PC-9 (cell line): ENCODE measurements around the gene KCNK3. TPM values are rescaled to one million over a fixed set of nuclear protein-coding genes. Genes with fewer than 3 reads are reported as not detected.

ENCODE experiments used
- BruUV-seq: library from RNA; stranded (reverse); fragments of 400-500 nt; replicated peaks from 2 replicates; lab custom pipeline; 2021; lab: Mats Ljungman, UMichigan
- CTCF ChIA-PET: fragments of 300-600 bp; sonication (Branson Sonifier 250); formaldehyde crosslinking; loops from one replicate; lab custom pipeline; 2022; ENCODE audit warnings: antibody characterized with exemption; lab: Charles Lee
- POLR2A ChIA-PET: fragments of 300-600 bp; sonication (Branson Sonifier 250); formaldehyde crosslinking; loops from one replicate; lab custom pipeline; 2022; ENCODE audit warnings: antibody characterized with exemption; ENCODE audit not compliant: unreplicated experiment; lab: Charles Lee
- DNase-seq, 2 experiments: peaks; one replicate each; pipeline versions ENCODE4 v3.0.0 to v3.0.0-alpha.2; 2015 to 2022; ENCODE audit warnings: mixed read lengths in 1 of 2
- H2AFZ ChIP-seq: fragments of 200-600 bp; sonication (generic); 2 replicates; pipeline ENCODE4 v1.8.1; 2017; ENCODE audit warnings: antibody characterized with exemption
- H3F3A ChIP-seq: fragments of 200-600 bp; sonication (generic); 2 replicates; pipeline ENCODE4 v1.8.1; 2017; ENCODE audit warnings: antibody characterized with exemption, mild to moderate bottlenecking, low read depth; ENCODE audit not compliant: insufficient read depth
- H3K27ac ChIP-seq: fragments of 200-600 bp; sonication (generic); 2 replicates; pipeline ENCODE4 v1.6.1; 2016; ENCODE audit warnings: mixed run types
- H3K27me3 ChIP-seq: fragments of 200-600 bp; sonication (generic); 2 replicates; pipeline ENCODE4 v1.6.1; 2016; ENCODE audit warnings: low read depth, mixed run types; ENCODE audit not compliant: insufficient read depth
- H3K36me3 ChIP-seq: fragments of 200-600 bp; sonication (generic); 2 replicates; pipeline ENCODE4 v1.6.1; 2016; ENCODE audit warnings: low read depth, mixed run types
- H3K4me1 ChIP-seq: fragments of 200-600 bp; sonication (generic); replicated peaks from 2 replicates; pipeline ENCODE4 v1.6.1; 2016; ENCODE audit warnings: mixed run types; ENCODE audit not compliant: insufficient read depth
- H3K4me2 ChIP-seq: fragments of 200-600 bp; sonication (generic); 2 replicates; pipeline ENCODE4 v1.6.1; 2017; ENCODE audit warnings: mixed run types
- H3K4me3 ChIP-seq: fragments of 200-600 bp; sonication (generic); 2 replicates; pipeline ENCODE4 v1.6.1; 2016; ENCODE audit warnings: mixed run types
- H3K79me2 ChIP-seq: fragments of 200-600 bp; sonication (generic); 2 replicates; pipeline ENCODE4 v1.6.1; 2017; ENCODE audit warnings: low read depth, mixed run types
- H3K9me2 ChIP-seq: fragments of 200-600 bp; sonication (generic); 2 replicates; pipeline ENCODE4 v1.8.1; 2017; ENCODE audit warnings: mild to moderate bottlenecking; ENCODE audit not compliant: insufficient read depth
- H3K9me3 ChIP-seq: fragments of 200-600 bp; sonication (generic); 2 replicates; pipeline ENCODE4 v1.8.1; 2016; ENCODE audit warnings: low read depth; ENCODE audit not compliant: insufficient read depth
- H4K20me1 ChIP-seq: fragments of 200-600 bp; sonication (generic); 2 replicates; pipeline ENCODE4 v1.8.1; 2017; ENCODE audit not compliant: insufficient read depth
- CTCF ChIP-seq: fragments of 200-600 bp; sonication (generic); conservative IDR thresholded peaks from 2 replicates; pipeline ENCODE4 v1.6.1; 2017; ENCODE audit warnings: mixed run types, antibody characterized with exemption, mild to moderate bottlenecking, moderate library complexity
- EZH2 ChIP-seq: fragments of 200-600 bp; sonication (generic); IDR thresholded peaks from 2 replicates; pipeline ENCODE4 v1.8.0; 2017; ENCODE audit warnings: antibody characterized with exemption, low read depth
- intact Hi-C: fragments of 100-400 bp; cut with micrococcal nuclease; formaldehyde crosslinking; loops from one replicate; pipeline ENCODE4 v1.10.0; 2022; ENCODE audit not compliant: unreplicated experiment
- total RNA-seq: library from RNA; stranded (reverse); gene quantifications from 2 replicates; pipeline ENCODE4 v1.2.3, GENCODE V29; 2021

Gene KCNK3
- total RNA-seq, 1 experiment from 2014 or later: not detected

GRCh38 chr2:26768759-26769088, 76.2 kb downstream of the KCNK3 start:
- Histone ChIP-seq H2AFZ (no peak overlapping the region), H3K9me3 (no peaks in the 10 kb centered on the region), H3K36me3 (peaks cover 8% of the 10 kb centered on the region; the same call in 1 of the 2 replicates), H3K4me1 (peaks cover 64% of the 10 kb centered on the region), H4K20me1 (peaks cover 12% of the 10 kb centered on the region; the same call in 1 of the 2 replicates), H3K27me3 (no peaks in the 10 kb centered on the region), H3F3A (no peaks in the 10 kb centered on the region; the same call in 1 of the 2 replicates), H3K27ac (peak overlapping the region; percentile 59), H3K4me2 (peak overlapping the region; percentile 52), H3K79me2 (peaks cover 91% of the 10 kb centered on the region), H3K9me2 (no peaks in the 10 kb centered on the region), H3K4me3 (no peak overlapping the region)
- no TSS peak for BruUV-seq
- ChIA-PET POLR2A (interaction anchor here (0.6 kb wide), 1 partner anchor 516 kb away, joined by 4 read pairs; no protein-coding TSS in a partner anchor), CTCF (interaction anchor here (0.6 kb wide), 2 partner anchors 292 to 298 kb away, joined by 3 to 7 read pairs; no protein-coding TSS in a partner anchor)
- intact Hi-C loops: no loop called here
- no peak for DNase-seq
- TF ChIP-seq EZH2 (no peak), CTCF (no peak)

GRCh38 chr2:26769089-26769761, 76.7 kb downstream of the KCNK3 start:
- TF ChIP-seq CTCF: no peak
- TF ChIP-seq EZH2: no peak
- H3K9me3 ChIP-seq: no peaks in the 10 kb centered on the region
- peak overlapping the region; percentile 52 for H3K4me2 ChIP-seq
- no peak overlapping the region for H2AFZ ChIP-seq
- H3F3A ChIP-seq: no peaks in the 10 kb centered on the region; the same call in 1 of the 2 replicates
- H4K20me1 ChIP-seq: peaks cover 12% of the 10 kb centered on the region; the same call in 1 of the 2 replicates
- DNase-seq: peak; percentile 75 to 76
- peaks cover 63% of the 10 kb centered on the region for H3K4me1 ChIP-seq
- no TSS peak for BruUV-seq
- ChIA-PET CTCF (interaction anchor here (0.6 kb wide), 3 partner anchors 23 to 298 kb away, joined by 3 to 7 read pairs (median 3); no protein-coding TSS in a partner anchor), POLR2A (interaction anchor here (0.5 to 0.6 kb wide), 2 partner anchors 516 to 758 kb away, joined by 4 read pairs; no protein-coding TSS in a partner anchor)
- peaks cover 90% of the 10 kb centered on the region for H3K79me2 ChIP-seq
- H3K9me2 ChIP-seq: no peaks in the 10 kb centered on the region
- peaks cover 8% of the 10 kb centered on the region; the same call in 1 of the 2 replicates for H3K36me3 ChIP-seq
- intact Hi-C loops: no loop called here
- H3K27me3 ChIP-seq: no peaks in the 10 kb centered on the region
- no peak overlapping the region; the same call in 1 of the 2 replicates for H3K4me3 ChIP-seq
- peak overlapping the region; percentile 59 for H3K27ac ChIP-seq

- ChIA-PET POLR2A (interaction anchor here (0.7 kb wide), 1 partner anchor 10 kb away, joined by 3 read pairs; no protein-coding TSS in a partner anchor), CTCF (no interaction called here)
- H3K4me2 ChIP-seq: peak overlapping the region; percentile 12; the same call in 1 of the 2 replicates
- peaks cover 12% of the 10 kb centered on the region; the same call in 1 of the 2 replicates for H4K20me1 ChIP-seq
- H3K4me3 ChIP-seq: no peak overlapping the region
- TF ChIP-seq EZH2: no peak
- peak; percentile 43; the same call in 1 of the 2 replicates for TF ChIP-seq CTCF
- no TSS peak for BruUV-seq
- no peaks in the 10 kb centered on the region; the same call in 1 of the 2 replicates for H3F3A ChIP-seq
- intact Hi-C loops: no loop called here
- H3K27ac ChIP-seq: peak overlapping the region; percentile 56
- no peaks in the 10 kb centered on the region for H3K9me2 ChIP-seq
- no peaks in the 10 kb centered on the region for H3K27me3 ChIP-seq
- no peaks in the 10 kb centered on the region for H3K9me3 ChIP-seq
- no peak overlapping the region for H2AFZ ChIP-seq
- peaks cover 71% of the 10 kb centered on the region for H3K79me2 ChIP-seq
- peaks cover 18% of the 10 kb centered on the region for H3K36me3 ChIP-seq
- peaks cover 49% of the 10 kb centered on the region for H3K4me1 ChIP-seq
- DNase-seq: peak; percentile 53 to 58
Observed at GRCh38 chr2:26770986-26771586, 78.6 kb downstream of the KCNK3 start.
